GM21619 (cell line): ENCODE data around the gene TMEM106C.

ENCODE experiments used
- ATAC-seq: cut with Tn5 transposase; IDR thresholded peaks from one replicate; pipeline ENCODE4 v1.9.1; 2021; ENCODE audit not compliant: unreplicated experiment

The TMEM106C gene

GRCh38 chr12:47992776-47993175 is 29.4 kb downstream of the TMEM106C start:
- no peak for ATAC-seq

GRCh38 chr12:47993491-47993890 is 30.1 kb downstream of the TMEM106C start:
- no peak for ATAC-seq

- no peak for ATAC-seq
Measured at GRCh38 chr12:47995981-47996401, 32.6 kb downstream of the TMEM106C start.

DNA sequence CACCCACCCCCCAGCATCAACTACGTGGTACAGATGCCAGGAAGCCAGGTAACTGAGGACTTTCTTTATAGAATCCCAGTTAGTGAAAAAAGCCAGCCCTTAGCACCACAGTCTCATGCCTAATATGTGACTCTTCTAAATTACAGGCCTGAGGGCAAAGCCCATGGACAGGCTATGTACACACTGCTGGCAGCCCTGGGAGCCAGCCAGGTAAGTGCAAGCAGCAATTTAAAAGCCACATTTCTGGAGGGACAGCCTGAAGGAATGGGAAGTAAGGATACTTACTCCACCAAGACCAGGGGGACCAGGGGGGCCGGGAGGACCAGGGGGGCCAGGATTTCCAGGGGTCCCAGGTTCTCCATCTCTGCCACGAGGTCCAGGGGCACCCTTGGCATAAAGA is 33.9 kb downstream of the TMEM106C start:
- no peak for ATAC-seq

DNA sequence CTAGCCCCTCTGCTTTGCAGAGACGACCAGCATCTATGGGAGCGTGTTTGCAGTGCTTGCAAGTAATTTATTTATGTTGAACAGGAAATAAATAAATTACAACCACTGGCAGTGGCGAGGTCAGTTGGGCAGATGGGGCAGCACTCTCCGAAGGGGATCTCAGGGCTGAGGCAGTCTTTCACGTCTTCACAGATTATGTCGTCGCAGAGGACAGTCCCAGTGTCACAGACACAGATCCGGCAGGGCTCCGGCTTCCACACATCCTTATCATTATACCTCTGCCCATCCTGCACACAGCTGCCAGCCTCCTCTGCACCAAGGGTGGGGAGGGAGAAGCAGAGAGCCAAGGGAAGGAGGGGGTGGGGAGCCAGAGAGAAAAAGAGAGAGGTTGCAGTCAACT is 36.4 kb downstream of the TMEM106C start:
- no peak for ATAC-seq

- no peak for ATAC-seq
Measured at GRCh38 chr12:48000878-48001504, 37.6 kb downstream of the TMEM106C start.

- ATAC-seq = no peak
Measured at GRCh38 chr12:48001505-48002413, 38.4 kb downstream of the TMEM106C start.

DNA sequence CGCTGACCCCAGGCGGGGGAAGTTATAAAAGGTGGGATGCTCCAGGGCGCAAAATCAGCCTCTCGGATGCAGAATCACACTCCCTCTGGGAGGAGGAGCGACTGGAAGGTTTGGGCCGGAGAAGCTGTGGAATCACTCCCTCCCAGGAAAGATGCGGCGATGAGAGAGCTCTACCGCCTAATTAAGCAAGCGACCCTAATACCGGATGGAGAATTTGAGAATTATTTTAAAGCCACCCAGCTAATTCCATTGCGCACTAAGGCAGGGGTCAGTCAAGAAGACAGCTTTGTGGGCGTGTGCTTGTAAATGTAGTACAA is 39.0 kb downstream of the TMEM106C start:
- no peak for ATAC-seq

DNA sequence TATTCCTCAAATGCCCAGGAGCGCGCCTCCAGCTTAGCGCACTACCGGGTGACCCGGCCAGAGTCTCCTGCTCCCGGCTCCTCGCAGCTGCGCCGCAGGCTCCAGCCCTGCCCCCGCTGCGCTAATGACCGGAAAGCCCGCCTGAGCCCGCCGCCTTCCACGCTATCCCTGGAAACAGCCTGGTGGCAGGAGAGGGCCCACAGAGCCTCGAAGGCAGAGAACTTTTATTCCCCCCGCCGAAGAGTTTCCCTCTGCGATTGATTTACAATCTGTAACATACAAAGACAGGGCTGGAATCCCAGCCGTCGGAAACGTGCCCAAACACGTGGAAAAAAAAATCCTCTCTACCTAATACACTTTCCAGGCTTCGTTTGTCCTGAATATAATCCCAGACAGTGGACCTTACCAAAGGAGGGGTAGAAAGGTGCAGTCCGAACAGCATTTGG is 39.4 kb downstream of the TMEM106C start:
- ATAC-seq = no peak

- no peak for ATAC-seq
Measured at GRCh38 chr12:48003226-48004052, 40.0 kb downstream of the TMEM106C start.

GRCh38 chr12:48004053-48004941 is 40.9 kb downstream of the TMEM106C start, which contains the start of gene COL2A1:
TSS of gene COL2A1 (minus strand) at chr12:48004476. CDS start at chr12:48004321, 155 bp downstream.
- ATAC-seq = no peak

DNA sequence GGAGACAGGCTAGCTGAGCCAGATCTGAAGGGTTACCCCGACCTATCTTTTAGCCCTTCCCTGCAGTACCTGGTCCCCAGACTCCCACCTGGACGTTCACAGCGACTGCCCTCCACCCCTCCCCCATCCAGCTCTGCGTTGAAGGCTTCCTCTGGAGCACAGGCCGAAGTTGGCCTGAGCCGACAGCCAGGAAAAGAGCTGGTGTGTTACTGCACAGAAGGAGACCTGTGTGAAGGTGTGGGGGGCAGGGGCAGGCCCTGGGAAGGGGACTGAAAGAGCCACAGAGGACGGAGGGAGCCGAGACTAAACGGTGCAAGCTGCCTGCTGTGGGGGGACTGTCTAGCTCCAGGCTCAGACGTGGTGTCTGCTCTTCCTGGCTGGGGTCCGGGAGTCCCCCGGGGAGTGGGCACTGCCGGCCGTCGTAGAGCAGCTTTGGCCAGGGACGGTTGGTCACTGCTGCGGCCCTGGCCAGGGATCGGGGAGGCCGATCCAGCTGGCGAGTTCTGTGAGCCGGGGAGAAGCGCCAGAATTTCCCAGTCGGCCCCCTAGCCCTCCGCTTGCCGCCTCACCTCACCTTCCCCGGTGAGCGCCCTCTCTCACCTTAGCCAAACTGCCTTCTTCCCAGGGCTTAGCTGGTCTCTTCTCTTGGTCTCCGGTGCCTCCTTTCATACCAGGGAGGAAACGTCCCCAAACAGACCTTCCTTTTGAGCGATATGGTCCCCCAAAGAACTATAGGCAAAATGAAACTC is 41.8 kb downstream of the TMEM106C start:
- no peak for ATAC-seq

DNA sequence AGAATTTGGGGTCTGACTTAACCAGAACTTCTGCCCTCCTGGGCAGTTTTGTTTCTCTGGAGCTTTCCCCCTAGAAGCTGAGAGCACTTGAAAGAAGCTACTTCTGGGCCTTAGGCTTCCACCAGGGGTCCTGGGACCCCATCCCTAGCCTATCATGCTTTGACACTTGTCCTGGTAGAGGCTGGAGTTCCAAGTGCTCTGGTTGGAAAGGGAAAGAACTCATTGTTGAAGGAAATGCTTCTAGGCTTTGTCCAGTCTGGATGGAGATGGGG is 42.3 kb downstream of the TMEM106C start:
- no peak for ATAC-seq

- no peak for ATAC-seq
Measured at GRCh38 chr12:48007206-48007605, 43.8 kb downstream of the TMEM106C start.

DNA sequence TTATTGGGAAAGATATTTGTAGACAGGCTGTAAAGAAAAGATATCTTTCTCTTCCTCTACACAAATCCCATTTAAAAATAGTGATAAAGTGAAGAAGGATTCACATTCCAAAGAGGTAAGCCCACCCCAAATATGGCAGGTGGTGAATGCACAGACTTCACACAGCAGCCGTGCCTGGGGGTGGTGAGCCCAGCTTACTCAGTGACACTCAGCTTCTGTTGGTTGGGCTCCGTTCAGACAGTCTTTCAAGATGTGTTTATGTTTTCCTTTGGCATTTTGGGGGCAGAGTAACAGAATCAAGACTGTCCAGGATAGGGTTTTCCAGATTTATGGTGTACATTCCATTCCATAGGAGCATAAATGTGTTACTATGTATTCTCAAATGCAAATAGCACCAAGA is 45.0 kb downstream of the TMEM106C start:
- ATAC-seq = no peak

- no peak for ATAC-seq
Measured at GRCh38 chr12:48008950-48009349, 45.6 kb downstream of the TMEM106C start.

DNA sequence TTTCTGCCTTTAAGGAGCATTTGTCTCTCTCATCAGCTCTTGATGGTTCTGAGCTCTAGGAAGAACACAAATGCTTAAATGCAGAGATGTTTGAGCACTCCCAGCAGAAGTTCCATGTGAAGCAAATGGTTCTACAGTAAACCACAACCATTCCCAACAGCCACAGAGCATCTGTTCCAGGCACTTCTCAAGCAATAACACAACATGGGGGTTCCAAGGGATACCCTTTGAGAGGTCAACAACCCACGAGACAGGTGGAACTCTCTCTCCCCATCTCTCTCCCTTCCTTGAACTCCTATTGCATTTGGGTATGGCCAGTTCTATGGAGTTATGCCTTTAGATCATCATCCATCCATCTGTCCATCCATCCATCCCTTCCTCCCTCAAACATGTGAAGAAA is 46.1 kb downstream of the TMEM106C start:
- ATAC-seq = no peak

- ATAC-seq = no peak
Measured at GRCh38 chr12:48010366-48010970, 47.1 kb downstream of the TMEM106C start.

DNA sequence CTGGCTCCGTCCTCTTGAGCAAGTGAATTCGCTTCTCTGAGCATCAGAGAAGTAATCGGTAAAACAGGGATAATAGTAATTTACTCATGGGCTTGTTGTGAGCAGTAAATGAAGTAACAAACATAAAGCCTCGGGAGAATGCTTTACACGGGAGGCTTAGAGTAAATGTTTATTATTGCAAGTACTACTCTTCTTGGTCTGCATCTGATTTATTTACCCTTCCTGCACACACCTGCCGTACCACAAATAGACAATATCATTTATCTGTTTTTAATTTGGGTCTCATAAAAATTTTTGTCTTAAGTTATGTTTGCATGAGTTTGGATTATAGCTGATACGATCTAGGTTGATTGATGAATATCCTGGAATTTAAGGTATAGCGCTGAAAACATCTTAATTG is 48.7 kb downstream of the TMEM106C start:
- ATAC-seq = no peak

DNA sequence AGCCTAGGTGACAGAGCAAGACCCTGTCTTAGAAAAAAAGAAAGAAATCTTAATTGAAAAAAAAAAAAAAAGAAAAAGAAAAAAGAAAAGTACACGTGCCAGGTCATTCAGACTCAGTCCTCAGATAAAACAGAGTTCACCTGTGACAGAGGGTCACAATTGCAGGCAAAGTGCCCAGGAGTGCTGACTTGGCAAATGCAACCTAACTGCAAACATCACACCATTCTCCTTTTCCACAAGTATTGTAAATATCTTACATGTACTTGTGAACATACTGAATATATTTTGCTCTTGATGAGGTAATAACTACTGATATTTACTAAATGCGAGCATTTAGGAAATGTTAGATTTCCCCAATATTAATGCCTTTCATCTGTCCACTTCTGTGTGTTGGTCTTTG is 49.9 kb downstream of the TMEM106C start:
- no peak for ATAC-seq
